GM18861 (cell line): Measurements from ENCODE around the gene IFITM2.
"Not testable (repeated sequence)": the region's sequence is repeated elsewhere in the genome, so short reads cannot be mapped to it uniquely, and the experiment has no call there.

ENCODE experiments used
- ATAC-seq: cut with Tn5 transposase; IDR thresholded peaks from one replicate; pipeline ENCODE4 v1.9.1; 2021; ENCODE audit not compliant: unreplicated experiment

The IFITM2 gene

GRCh38 chr11:281486-282161 lies 26.0 kb upstream of the IFITM2 start:
- ATAC-seq: no peak

- ATAC-seq: no peak
These were observed 25.4 kb upstream of the IFITM2 start for GRCh38 chr11:282171-282570.

- ATAC-seq: no peak
These were observed 24.8 kb upstream of the IFITM2 start for GRCh38 chr11:282630-283360.

GRCh38 chr11:283405-284104 lies 24.1 kb upstream of the IFITM2 start:
- no peak for ATAC-seq

- no peak for ATAC-seq
These were observed 23.3 kb upstream of the IFITM2 start for GRCh38 chr11:284105-285020.

GRCh38 chr11:285021-285893 lies 22.4 kb upstream of the IFITM2 start:
- ATAC-seq: no peak

GRCh38 chr11:285894-286220 lies 21.8 kb upstream of the IFITM2 start:
- ATAC-seq: no peak

GRCh38 chr11:286977-287820 lies 20.4 kb upstream of the IFITM2 start:
- not testable (repeated sequence) for ATAC-seq

GRCh38 chr11:287821-288477 lies 19.7 kb upstream of the IFITM2 start:
- no peak for ATAC-seq

- no peak for ATAC-seq
These were observed 18.9 kb upstream of the IFITM2 start, which contains the start of gene PGGHG for GRCh38 chr11:288478-289397. PGGHG (plus strand) TSS chr11:289126; CDS start chr11:289817, 691 bp downstream.

GRCh38 chr11:289398-289711 lies 18.3 kb upstream of the IFITM2 start:
- ATAC-seq: no peak

- no peak for ATAC-seq
These were observed 17.6 kb upstream of the IFITM2 start for GRCh38 chr11:289712-290620.

GRCh38 chr11:290621-291231 lies 16.9 kb upstream of the IFITM2 start:
- no peak for ATAC-seq

GRCh38 chr11:291281-292210 lies 16.1 kb upstream of the IFITM2 start:
- ATAC-seq: no peak
